NT2/D1 (cell line): ENCODE results near the gene ETFB.

Source experiments
- YY1 ChIP-seq: IDR thresholded peaks from 2 replicates; pipeline ENCODE4 v1.6.1; 2011; ENCODE audit not compliant: insufficient read length, insufficient read depth
- ZNF274 ChIP-seq: IDR thresholded peaks from 2 replicates; pipeline ENCODE4 v1.6.1; 2011; ENCODE audit warnings: mild to moderate bottlenecking, low read depth, low read length

DNA sequence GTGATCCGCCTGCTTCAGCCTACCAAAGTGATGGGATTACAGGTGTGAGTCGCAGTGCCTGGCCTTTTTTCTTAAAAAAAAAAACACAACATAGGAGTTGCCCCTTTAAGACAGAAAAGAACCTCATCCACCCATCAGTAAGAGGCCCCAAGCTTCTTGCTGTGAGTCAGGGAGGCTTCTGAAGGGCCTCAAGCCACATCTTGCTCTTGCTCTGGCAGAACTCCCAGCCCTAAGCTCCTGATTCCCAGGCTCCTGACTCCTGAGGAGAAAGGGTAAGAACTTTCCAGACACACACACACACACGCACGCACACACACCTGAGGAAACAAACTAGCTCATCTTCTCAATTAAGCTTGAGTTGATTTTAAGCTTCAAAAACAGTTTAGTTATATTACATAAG lies 6.9 kb downstream of the ETFB start:
- TF ChIP-seq ZNF274, result no peak
- no peak for TF ChIP-seq YY1
